ENCODE data around the gene TLDC2.

The TLDC2 gene

GRCh38 chr20:36850759-36851158, 25.2 kb upstream of the TLDC2 start:
- DNase-seq (ENCODE audit: low read depth): no peak
- no peak overlapping the region for H3K4me3 ChIP-seq (ENCODE audit: low read length)
- TF ChIP-seq CTCF (IDR thresholded peaks at IDR 0.05; ENCODE audit: insufficient read depth, low read depth, low read length, missing control alignments): no peak

- no peak for TF ChIP-seq CTCF (IDR thresholded peaks at IDR 0.05; ENCODE audit: insufficient read depth, low read depth, low read length, missing control alignments)
- no peak overlapping the region for H3K4me3 ChIP-seq (ENCODE audit: low read length)
- no peak for DNase-seq (ENCODE audit: low read depth)
These were observed 24.4 kb upstream of the TLDC2 start for GRCh38 chr20:36851490-36851889.

- TF ChIP-seq CTCF (IDR thresholded peaks at IDR 0.05; ENCODE audit: insufficient read depth, low read depth, low read length, missing control alignments): no peak
- DNase-seq (ENCODE audit: low read depth): no peak
- no peak overlapping the region for H3K4me3 ChIP-seq (ENCODE audit: low read length)
These were observed 23.8 kb upstream of the TLDC2 start for GRCh38 chr20:36852187-36852586.

GRCh38 chr20:36854348-36855240, 21.3 kb upstream of the TLDC2 start:
- no peak for TF ChIP-seq CTCF (IDR thresholded peaks at IDR 0.05; ENCODE audit: insufficient read depth, low read depth, low read length, missing control alignments)
- peak; percentile 59 for DNase-seq (ENCODE audit: low read depth)
- H3K4me3 ChIP-seq (ENCODE audit: low read length): no peak overlapping the region

GRCh38 chr20:36855241-36855657, 20.7 kb upstream of the TLDC2 start:
- DNase-seq (ENCODE audit: low read depth): no peak
- H3K4me3 ChIP-seq (ENCODE audit: low read length): no peak overlapping the region
- TF ChIP-seq CTCF (IDR thresholded peaks at IDR 0.05; ENCODE audit: insufficient read depth, low read depth, low read length, missing control alignments): no peak

GRCh38 chr20:36856195-36856594, 19.7 kb upstream of the TLDC2 start:
- no peak overlapping the region for H3K4me3 ChIP-seq (ENCODE audit: low read length)
- TF ChIP-seq CTCF (IDR thresholded peaks at IDR 0.05; ENCODE audit: insufficient read depth, low read depth, low read length, missing control alignments): no peak

More at GRCh38 chr20:36856195-36856594, 19.7 kb upstream of the TLDC2 start:
- no peak for DNase-seq (ENCODE audit: low read depth)
